Forelimb muscle (tissue), 1 donor: Measurements from ENCODE around the gene PFKM. TPM values are rescaled to one million over a fixed set of nuclear protein-coding genes. Genes with fewer than 3 reads are reported as not detected.

Experiments
- DNase-seq: peaks from one replicate; pipeline ENCODE4 v3.0.0-alpha.2; 2013; ENCODE audit warnings: low read depth
- polyA plus RNA-seq: library from polyadenylated mRNA; unstranded; fragments of 120-200 nt; gene quantifications from one replicate; pipeline ENCODE4 v1.2.1, GENCODE V29; 2013; ENCODE audit not compliant: insufficient read length

PFKM gene
- polyA plus RNA-seq, 1 donor, result 319 TPM

- DNase-seq, result no peak
Measured at GRCh38 chr12:48187916-48188695, 68.9 kb downstream of the PFKM start.

GRCh38 chr12:48189331-48190125 lies 70.4 kb downstream of the PFKM start:
- DNase-seq, result no peak

- DNase-seq, result no peak
Measured at GRCh38 chr12:48191096-48191495, 71.9 kb downstream of the PFKM start.

- no peak for DNase-seq
Measured at GRCh38 chr12:48192861-48193260, 73.7 kb downstream of the PFKM start.

- no peak for DNase-seq
Measured at GRCh38 chr12:48193623-48194022, 74.5 kb downstream of the PFKM start.

GRCh38 chr12:48194799-48195201 lies 75.6 kb downstream of the PFKM start:
- DNase-seq, result no peak

Other genes starting within 250 kb of the PFKM start
- 0.46 TPM for gene VDR, start 214.4 kb upstream of the PFKM start, polyA plus RNA-seq
- 52.1 TPM for gene TMEM106C, start 155.8 kb upstream of the PFKM start, polyA plus RNA-seq
- gene COL2A1, start 114.9 kb upstream of the PFKM start, polyA plus RNA-seq, result 16.9 TPM
- gene SENP1, start 13.3 kb upstream of the PFKM start, polyA plus RNA-seq, result 14.8 TPM
- gene ASB8, start 38.2 kb downstream of the PFKM start, polyA plus RNA-seq, result 59.7 TPM
- gene CCDC184, start 64.3 kb downstream of the PFKM start, polyA plus RNA-seq, result 3.0 TPM
- 0.24 TPM for gene OR10AD1, start 83.9 kb downstream of the PFKM start, polyA plus RNA-seq
- gene ZNF641, start 231.6 kb downstream of the PFKM start, polyA plus RNA-seq, result 18.5 TPM